ENCODE measurements around the gene ZNF841. TPM values are rescaled to one million over a fixed set of nuclear protein-coding genes. Genes with fewer than 3 reads are reported as not detected.

Gene ZNF841
- total and polyA plus RNA-seq, 9 of the 15 experiments (the other 6 are each of a cell fraction or from before 2014, with no cell fraction given) = 3.1 to 17.1 (median 11.0) TPM

GRCh38 chr19:52138278-52138982, 42.9 kb upstream of the ZNF841 start (continued):
- peak in 1 of 3 experiments; percentile 24 for TF ChIP-seq YY1 (IDR thresholded peaks at IDR 0.05; ENCODE audit: borderline replicate concordance in 1 of 3, control insufficient read depth in 1 of 3, extremely low read depth in 1 of 3, insufficient read depth in 3 of 3, insufficient read length in 1 of 3, insufficient replicate concordance in 2 of 3, low read depth in 1 of 3, low read length in 2 of 3)
- TF ChIP-seq FOXK1 (CRISPR knock-in tag; IDR thresholded peaks at IDR 0.05; ENCODE audit: borderline replicate concordance) = no peak
- TF ChIP-seq L3MBTL2 (IDR thresholded peaks at IDR 0.05) = peak; percentile 62
- TF ChIP-seq MAX (CRISPR knock-in tag; IDR thresholded peaks at IDR 0.05) = peak; percentile 65; the same call in 1 of the 2 replicates
- TF ChIP-seq ASH1L (IDR thresholded peaks at IDR 0.05; ENCODE audit: borderline replicate concordance, low read depth, partially characterized antibody) = peak; percentile 10
- TF ChIP-seq SMARCE1 (IDR thresholded peaks at IDR 0.05) = 0 out of 2 replicates have a peak, but pooled peaks have one; percentile 17
- no peak for TF ChIP-seq SLC30A9 (CRISPR knock-in tag; IDR thresholded peaks at IDR 0.05)
- peak; percentile 68 for TF ChIP-seq USF2 (CRISPR knock-in tag; IDR thresholded peaks at IDR 0.05)
- TF ChIP-seq RBBP5 (IDR thresholded peaks at IDR 0.05; ENCODE audit: borderline replicate concordance, insufficient read depth, low read length, poor library complexity, severe bottlenecking) = peak; percentile 9
